WTC11 (cell line): ENCODE results near the gene RMND5B.

Experiments
- ATF1 ChIP-seq: sonication (generic); formaldehyde crosslinking; IDR thresholded peaks from 2 replicates; pipeline ENCODE4 v1.8.1; 2023; ENCODE audit warnings: mild to moderate bottlenecking, moderate library complexity, missing genetic modification reagents
- CREM ChIP-seq: sonication (generic); formaldehyde crosslinking; IDR thresholded peaks from 2 replicates; pipeline ENCODE4 v1.8.1; 2022; ENCODE audit warnings: mild to moderate bottlenecking, missing genetic modification reagents, moderate library complexity
- NR2C2 ChIP-seq: sonication (generic); formaldehyde crosslinking; IDR thresholded peaks from 2 replicates; pipeline ENCODE4 v1.8.0; 2022; ENCODE audit warnings: mild to moderate bottlenecking, missing genetic modification reagents
- USF2 ChIP-seq: sonication (generic); formaldehyde crosslinking; IDR thresholded peaks from 2 replicates; pipeline ENCODE4 v1.8.1; 2023; ENCODE audit warnings: mild to moderate bottlenecking, missing genetic modification reagents, moderate library complexity
- ZNF232 ChIP-seq: sonication (generic); formaldehyde crosslinking; IDR thresholded peaks from 2 replicates; pipeline ENCODE4 v1.8.0; 2022; ENCODE audit warnings: mild to moderate bottlenecking, missing genetic modification reagents
- ZNF263 ChIP-seq: sonication (generic); formaldehyde crosslinking; IDR thresholded peaks from 2 replicates; pipeline ENCODE4 v1.8.1; 2022; ENCODE audit warnings: low read depth, mild to moderate bottlenecking, moderate library complexity, missing genetic modification reagents
- ZNF317 ChIP-seq: sonication (generic); formaldehyde crosslinking; IDR thresholded peaks from 2 replicates; pipeline ENCODE4 v1.8.1; 2023; ENCODE audit warnings: low read depth, mild to moderate bottlenecking, moderate library complexity, missing genetic modification reagents, borderline replicate concordance

GRCh38 chr5:178120607-178121357 is 10.0 kb upstream of the RMND5B start:
- TF ChIP-seq USF2 (no peak), ZNF232 (CRISPR knock-in tag) (no peak), ZNF317 (no peak), CREM (no peak), NR2C2 (CRISPR knock-in tag) (no peak), ATF1 (CRISPR knock-in tag) (no peak), ZNF263 (no peak)
